ENCODE data around the gene MRPS18A.

The MRPS18A gene

GRCh38 chr6:43695967-43696291 lies 8.3 kb upstream of the MRPS18A start:
- DNase-seq: no peak

- no peak for DNase-seq
These were observed 7.8 kb upstream of the MRPS18A start for GRCh38 chr6:43695215-43695966.

GRCh38 chr6:43689421-43689820 lies 1.8 kb upstream of the MRPS18A start:
- DNase-seq: no peak

- no peak for DNase-seq
These were observed 533 bp downstream of the MRPS18A start for GRCh38 chr6:43687079-43687436.

- no peak for DNase-seq
These were observed 3.7 kb downstream of the MRPS18A start for GRCh38 chr6:43683708-43684455.

- no peak for DNase-seq
These were observed 4.7 kb downstream of the MRPS18A start for GRCh38 chr6:43682724-43683429.

- DNase-seq: no peak
These were observed 6.3 kb downstream of the MRPS18A start for GRCh38 chr6:43681303-43681702.

- no peak for DNase-seq
These were observed 7.0 kb downstream of the MRPS18A start for GRCh38 chr6:43680308-43681200.

GRCh38 chr6:43679057-43679456 lies 8.5 kb downstream of the MRPS18A start:
- no peak for DNase-seq

GRCh38 chr6:43678341-43678740 lies 9.2 kb downstream of the MRPS18A start:
- no peak for DNase-seq

- no peak for DNase-seq
These were observed 9.8 kb downstream of the MRPS18A start for GRCh38 chr6:43677759-43678158.

- DNase-seq: no peak
These were observed 10.5 kb downstream of the MRPS18A start for GRCh38 chr6:43676962-43677606.

- DNase-seq: no peak
These were observed 12.7 kb downstream of the MRPS18A start for GRCh38 chr6:43674921-43675320.

- no peak for DNase-seq
These were observed 13.3 kb downstream of the MRPS18A start for GRCh38 chr6:43674291-43674690.

- DNase-seq: no peak
These were observed 14.0 kb downstream of the MRPS18A start for GRCh38 chr6:43673444-43674084.

- DNase-seq: no peak
These were observed 15.5 kb downstream of the MRPS18A start for GRCh38 chr6:43671801-43672690.

- DNase-seq: no peak
These were observed 16.4 kb downstream of the MRPS18A start for GRCh38 chr6:43671011-43671800.

GRCh38 chr6:43670623-43670986 lies 17.0 kb downstream of the MRPS18A start:
- DNase-seq: no peak

GRCh38 chr6:43669922-43670622 lies 17.5 kb downstream of the MRPS18A start:
- no peak for DNase-seq
